Natural killer cell (primary cell): ENCODE data around the gene SHOC2. TPM values are rescaled to one million over a fixed set of nuclear protein-coding genes. Genes with fewer than 3 reads are reported as not detected.

Experiments used
- ATAC-seq, 3 donors: fragments of 150-1000 bp in 2 of 3; fragments of 200-7000 bp in 1 of 3; cut with Tn5 transposase; 1 replicate in 1 of 3; 2 replicates in 2 of 3; pipeline ENCODE4 v1.10.0; 2021; ENCODE audit warnings: mild to moderate bottlenecking in 2 of 3, moderate library complexity in 2 of 3
- DNase-seq, 2 donors: peaks; one replicate each; pipeline versions ENCODE4 v3.0.0 to v3.0.0-alpha.2; 2013 to 2021; ENCODE audit warnings: mixed read lengths in 1 of 2
- H3K27ac ChIP-seq: one replicate; pipeline ENCODE4 v1.5.1; 2013; ENCODE audit warnings: mild to moderate bottlenecking, low read length
- H3K27me3 ChIP-seq: one replicate; pipeline ENCODE4 v1.6.1; 2013; ENCODE audit warnings: low read length; ENCODE audit not compliant: control insufficient read depth, insufficient read depth
- H3K36me3 ChIP-seq: one replicate; pipeline ENCODE4 v1.6.1; 2013; ENCODE audit warnings: low read length; ENCODE audit not compliant: control insufficient read depth, insufficient read depth
- H3K4me1 ChIP-seq: one replicate; pipeline ENCODE4 v1.6.1; 2013; ENCODE audit warnings: low read length; ENCODE audit not compliant: control insufficient read depth, insufficient read depth
- H3K4me3 ChIP-seq: one replicate; pipeline ENCODE4 v1.5.1; 2013; ENCODE audit warnings: low read length
- H3K9me3 ChIP-seq: one replicate; pipeline ENCODE4 v1.6.1; 2013; ENCODE audit warnings: low read length; ENCODE audit not compliant: control insufficient read depth, insufficient read depth
- H3K27ac Mint-ChIP-seq, 2 donors: one replicate each; pipeline ENCODE4 v1.8.0; 2022; ENCODE audit warnings: mild to moderate bottlenecking in 2 of 2, mixed read lengths in 2 of 2, moderate library complexity in 1 of 2
- H3K27me3 Mint-ChIP-seq, 2 donors: one replicate each; pipeline ENCODE4 v1.8.0; 2022; ENCODE audit warnings: low read depth in 2 of 2, mixed read lengths in 2 of 2
- H3K36me3 Mint-ChIP-seq: one replicate; pipeline ENCODE4 v1.8.0; 2022; ENCODE audit warnings: mixed read lengths
- H3K4me1 Mint-ChIP-seq, 2 donors: one replicate each; pipeline ENCODE4 v1.8.0; 2022; ENCODE audit warnings: mixed read lengths in 2 of 2
- H3K4me3 Mint-ChIP-seq: one replicate; pipeline ENCODE4 v1.8.0; 2022; ENCODE audit warnings: mild to moderate bottlenecking, moderate library complexity, mixed read lengths
- H3K9me3 Mint-ChIP-seq, 2 donors: one replicate each; pipeline ENCODE4 v1.8.0; 2022; ENCODE audit warnings: mixed read lengths in 2 of 2
- CTCF ChIP-seq: fragments of 200-600 bp; IDR thresholded peaks from one replicate; pipeline ENCODE4 v1.8.0; 2022; ENCODE audit warnings: antibody characterized with exemption
- WGBS: methylation state at CpG from one replicate; pipeline ENCODE4 v1.1.7; 2013; ENCODE audit warnings: missing lambda C conversion rate; ENCODE audit not compliant: insufficient coverage; 5-methylcytosine and 5-hydroxymethylcytosine counted together
- intact Hi-C: fragments of 100-400 bp; cut with micrococcal nuclease; formaldehyde crosslinking; loops from one replicate; pipeline ENCODE4 v1.14.2; 2022
- total RNA-seq, 4 donors: library from RNA; stranded (reverse); fragments of 120-200 nt in 1 of 4; gene quantifications; one replicate each; pipeline versions ENCODE4 v1.2.3 to v1.2.4, GENCODE V29; 2013 to 2022

SHOC2 gene
- total RNA-seq, 3 donors from 2014 or later (not counting 1 experiment from before 2014, with no cell fraction given) = 81.8 to 87.6 (median 85.7) TPM

GRCh38 chr10:110959379-110960332 is 40.3 kb downstream of the SHOC2 start:
- intact Hi-C loops = no loop called here
- peaks cover 7% of the 10 kb centered on the region for H3K36me3 Mint-ChIP-seq
- no peak for TF ChIP-seq CTCF
- H3K27ac Mint-ChIP-seq = no peak overlapping the region
- Histone ChIP-seq H3K4me3 (no peak overlapping the region), H3K27me3 (no peaks in the 10 kb centered on the region), H3K9me3 (no peaks in the 10 kb centered on the region), H3K4me1 (no peaks in the 10 kb centered on the region), H3K27ac (no peak overlapping the region), H3K36me3 (no peaks in the 10 kb centered on the region)
- ATAC-seq (no peak), DNase-seq (no peak)
- no peak overlapping the region for H3K4me3 Mint-ChIP-seq
- H3K4me1 Mint-ChIP-seq = peaks cover 56 to 64% of the 10 kb centered on the region in 2 donors
- H3K27me3 Mint-ChIP-seq = no peaks in the 10 kb centered on the region
- no peaks in the 10 kb centered on the region for H3K9me3 Mint-ChIP-seq
- 97% methylated on average over 3 of the region's 4 CpGs for WGBS

GRCh38 chr10:110960333-110960712 is 40.9 kb downstream of the SHOC2 start:
- H3K9me3 ChIP-seq = no peaks in the 10 kb centered on the region
- no peak overlapping the region for H3K4me3 ChIP-seq
- H3K9me3 Mint-ChIP-seq = no peaks in the 10 kb centered on the region
- no peak overlapping the region for H3K27ac Mint-ChIP-seq
- intact Hi-C loops = no loop called here
- DNase-seq = no peak
- peaks cover 52 to 59% of the 10 kb centered on the region in 2 donors for H3K4me1 Mint-ChIP-seq
- no peaks in the 10 kb centered on the region for H3K27me3 Mint-ChIP-seq
- H3K27ac ChIP-seq = no peak overlapping the region
- no peak for TF ChIP-seq CTCF
- H3K27me3 ChIP-seq = no peaks in the 10 kb centered on the region
- ATAC-seq = no peak
- WGBS = 100% methylated on average over 1 of the region's 1 CpG
- H3K36me3 Mint-ChIP-seq = peaks cover 7% of the 10 kb centered on the region
- no peaks in the 10 kb centered on the region for H3K4me1 ChIP-seq
- no peak overlapping the region for H3K4me3 Mint-ChIP-seq
- no peaks in the 10 kb centered on the region for H3K36me3 ChIP-seq

GRCh38 chr10:110962443-110962842 is 43.0 kb downstream of the SHOC2 start:
- ATAC-seq = peak in 1 of 3 donors; percentile 47
- no peaks in the 10 kb centered on the region for H3K27me3 ChIP-seq
- intact Hi-C loops = no loop called here
- H3K4me1 ChIP-seq = no peaks in the 10 kb centered on the region
- DNase-seq = no peak
- no peak overlapping the region for H3K4me3 ChIP-seq
- TF ChIP-seq CTCF = no peak
- Mint-ChIP-seq H3K9me3 (no peaks in the 10 kb centered on the region), H3K27ac (peak overlapping the region in 1 of 2 donors; percentile 6), H3K27me3 (no peaks in the 10 kb centered on the region), H3K4me1 (peaks cover 42 to 59% of the 10 kb centered on the region in 2 donors), H3K36me3 (peaks cover 7% of the 10 kb centered on the region), H3K4me3 (no peak overlapping the region)
- 28% methylated on average over 1 of the region's 2 CpGs for WGBS
- H3K27ac ChIP-seq = no peak overlapping the region
- no peaks in the 10 kb centered on the region for H3K9me3 ChIP-seq
- no peaks in the 10 kb centered on the region for H3K36me3 ChIP-seq
